Sigmoid colon (tissue), 7 donors: ENCODE measurements around the gene ABLIM2. TPM values are rescaled to one million over a fixed set of nuclear protein-coding genes. Genes with fewer than 3 reads are reported as not detected.

Experiments
- DNase-seq: peaks from one replicate; pipeline ENCODE4 v3.0.0-alpha.2; 2019
- H3K27ac ChIP-seq, 4 donors: fragments of 200-600 bp; sonication (generic); one replicate each; pipeline ENCODE4 v1.5.1; 2016 to 2019; ENCODE audit warnings: mild to moderate bottlenecking in 1 of 4
- H3K27me3 ChIP-seq, 3 donors: fragments of 200-600 bp; sonication (generic); one replicate each; pipeline ENCODE4 v1.5.1; 2019; ENCODE audit warnings: mild to moderate bottlenecking in 1 of 3
- H3K36me3 ChIP-seq, 4 donors: fragments of 200-600 bp; sonication (generic); one replicate each; pipeline ENCODE4 v1.5.1; 2016 to 2019
- H3K4me1 ChIP-seq, 4 donors: fragments of 200-600 bp; sonication (generic); one replicate each; pipeline ENCODE4 v1.5.1; 2017 to 2019
- H3K4me3 ChIP-seq, 4 donors: fragments of 200-600 bp; sonication (generic); one replicate each; pipeline ENCODE4 v1.5.1; 2017 to 2019; ENCODE audit warnings: mild to moderate bottlenecking in 2 of 4, moderate library complexity in 1 of 4
- H3K9me3 ChIP-seq, 4 donors: fragments of 200-600 bp in 3 of 4; sonication (generic) in 3 of 4; one replicate each; pipeline versions ENCODE4 v1.5.1 to v1.6.1; 2013 to 2019
- CTCF ChIP-seq, 4 experiments: fragments of 450-650 bp in 3 of 4; fragments of 200-600 bp in 1 of 4; IDR thresholded peaks; one replicate each; pipeline ENCODE4 v1.5.1; 2016 to 2019; ENCODE audit warnings: antibody characterized with exemption in 4 of 4, mild to moderate bottlenecking in 3 of 4, moderate library complexity in 2 of 4
- EP300 ChIP-seq, 4 donors: sonication (generic); formaldehyde crosslinking; IDR thresholded peaks; one replicate each; pipeline ENCODE4 v1.6.1; 2017; ENCODE audit warnings: antibody characterized with exemption in 4 of 4
- POLR2A ChIP-seq, 2 donors: fragments of 450-650 bp; IDR thresholded peaks; one replicate each; pipeline ENCODE4 v1.6.1; 2016; ENCODE audit warnings: antibody characterized with exemption in 2 of 2, mild to moderate bottlenecking in 2 of 2, moderate library complexity in 2 of 2
- POLR2AphosphoS5 ChIP-seq, 4 donors: sonication (generic); formaldehyde crosslinking; IDR thresholded peaks; one replicate each; pipeline ENCODE4 v1.6.1; 2017; ENCODE audit warnings: antibody characterized with exemption in 4 of 4
- WGBS, 2 donors: extraction: QIAGEN DNeasy Blood & Tissue Kit; methylation state at CpG; one replicate each; pipeline ENCODE4 v1.1.7; 2013; 5-methylcytosine and 5-hydroxymethylcytosine counted together
- intact Hi-C: fragments of 100-400 bp; cut with DNase I; formaldehyde crosslinking; loops from one replicate; pipeline ENCODE4 v1.15.1; 2023
- polyA plus RNA-seq, 3 donors: library from polyadenylated mRNA; stranded (reverse); fragments of 200-250 nt; gene quantifications; one replicate each; pipeline ENCODE4 v1.2.3, GENCODE V29; 2013
- total RNA-seq, 4 donors: library from RNA; depleted of rRNA; stranded (reverse); fragments of >200 nt; gene quantifications; one replicate each; pipeline ENCODE4 v1.1.0, GENCODE V29; 2016
- donor health status: healthy with polysubstance abuse.
- donor health status: Bipolar disorder and iron deficiency.
- donor health status: healthy.

ABLIM2 gene
- total and polyA plus RNA-seq, 7 donors, result 3.1 to 15.0 (median 7.4) TPM

DNA sequence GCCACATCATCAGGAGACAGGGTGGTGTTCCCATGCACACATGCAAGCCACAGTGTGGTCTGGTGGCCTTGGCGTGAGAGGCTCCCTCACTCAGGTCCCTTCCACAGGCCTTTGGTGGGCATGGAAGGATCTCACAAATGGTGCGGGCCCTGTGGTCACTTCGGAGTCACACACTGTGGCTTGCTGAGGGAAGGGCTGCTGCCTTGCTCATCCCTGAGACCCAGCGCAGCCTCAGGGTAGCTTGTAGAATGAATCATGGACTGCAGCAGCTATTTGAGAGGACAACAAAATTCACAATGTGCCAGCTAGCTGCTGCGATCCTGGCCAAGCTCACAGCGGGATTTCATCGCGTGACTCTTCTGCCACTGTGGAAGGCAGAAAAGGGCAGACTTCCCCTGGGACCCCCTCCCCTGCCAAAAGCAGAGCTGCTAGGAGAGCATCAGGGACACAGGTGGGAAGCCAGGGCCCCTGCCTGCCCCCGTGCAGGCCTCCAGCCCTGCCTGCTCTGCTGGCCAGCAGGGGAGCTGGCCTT, 106.4 kb downstream of the ABLIM2 start:
- no peak for DNase-seq
- Histone ChIP-seq H3K9me3 (peaks cover 0 to 2% (median 0%) of the 10 kb centered on the region in 4 donors), H3K27ac (no peak overlapping the region), H3K4me3 (no peak overlapping the region), H3K36me3 (no peaks in the 10 kb centered on the region), H3K27me3 (no peaks in the 10 kb centered on the region), H3K4me1 (peaks cover 0 to 12% (median 12%) of the 10 kb centered on the region in 4 donors)
- 94 to 95% methylated on average over 9 of the region's 9 CpGs for WGBS, 2 donors
- intact Hi-C loops, result loop anchor here (5.0 kb wide), 1 partner anchor 105 kb away; the partner anchor contains the start of gene ABLIM2
- TF ChIP-seq EP300 (IDR thresholded peaks at IDR 0.05) (no peak), CTCF (IDR thresholded peaks at IDR 0.05) (no peak), POLR2AphosphoS5 (IDR thresholded peaks at IDR 0.05) (no peak), POLR2A (IDR thresholded peaks at IDR 0.05) (no peak)

DNA sequence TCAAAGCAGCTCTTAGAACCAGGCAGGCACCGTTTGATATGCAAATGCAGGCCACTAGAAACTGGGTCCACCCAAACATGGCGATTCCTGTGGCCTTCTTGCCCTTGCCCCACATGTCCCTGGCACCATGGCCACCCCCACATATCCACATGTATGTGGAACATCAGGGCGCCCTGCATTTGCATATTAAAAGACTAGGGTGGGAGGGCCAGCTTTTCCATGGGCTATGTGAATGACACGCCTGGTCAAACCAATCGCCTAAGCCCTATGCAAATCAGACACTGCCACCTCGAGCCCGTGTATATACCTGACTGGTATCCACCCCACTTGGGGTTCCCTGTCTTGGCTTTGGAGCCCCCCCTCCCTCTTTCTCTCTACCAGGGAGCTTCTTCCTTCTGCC, 107.0 kb downstream of the ABLIM2 start:
- Histone ChIP-seq H3K9me3 (peaks cover 0 to 2% (median 0%) of the 10 kb centered on the region in 4 donors), H3K36me3 (no peaks in the 10 kb centered on the region), H3K4me3 (no peak overlapping the region), H3K4me1 (peaks cover 0 to 12% (median 12%) of the 10 kb centered on the region in 4 donors), H3K27ac (peak overlapping the region in 1 of 4 donors; percentile 24), H3K27me3 (no peaks in the 10 kb centered on the region)
- WGBS, 2 donors, result 74 to 88% methylated on average over 7 of the region's 7 CpGs
- intact Hi-C loops, result loop anchor here (5.0 kb wide), 1 partner anchor 106 kb away; the partner anchor contains the start of gene ABLIM2
- no peak for DNase-seq
- TF ChIP-seq POLR2A (IDR thresholded peaks at IDR 0.05), result no peak
- TF ChIP-seq CTCF (IDR thresholded peaks at IDR 0.05), result no peak
- no peak for TF ChIP-seq EP300 (IDR thresholded peaks at IDR 0.05)
- TF ChIP-seq POLR2AphosphoS5 (IDR thresholded peaks at IDR 0.05), result no peak

- intact Hi-C loops, result loop anchor here (5.0 kb wide), 1 partner anchor 107 kb away; the partner anchor contains the start of gene ABLIM2
- peak overlapping the region in 3 of 4 donors; percentile 15 to 18 (median 16) for H3K4me3 ChIP-seq
- no peaks in the 10 kb centered on the region for H3K36me3 ChIP-seq
- peaks cover 0 to 2% (median 0%) of the 10 kb centered on the region in 4 donors for H3K9me3 ChIP-seq
- peak overlapping the region; percentile 24 to 72 (median 52) for H3K27ac ChIP-seq
- DNase-seq, result peak; percentile 93
- TF ChIP-seq EP300 (IDR thresholded peaks at IDR 0.05), result no peak
- no peak for TF ChIP-seq CTCF (IDR thresholded peaks at IDR 0.05)
- no peak for TF ChIP-seq POLR2A (IDR thresholded peaks at IDR 0.05)
- TF ChIP-seq POLR2AphosphoS5 (IDR thresholded peaks at IDR 0.05), result no peak
- no peaks in the 10 kb centered on the region for H3K27me3 ChIP-seq
- 23 to 33% methylated on average over 28 of the region's 28 CpGs for WGBS, 2 donors
- peaks cover 0 to 12% (median 12%) of the 10 kb centered on the region in 4 donors for H3K4me1 ChIP-seq
Measured at GRCh38 chr4:8050555-8051206, 107.9 kb downstream of the ABLIM2 start.

- TF ChIP-seq POLR2AphosphoS5 (IDR thresholded peaks at IDR 0.05), result no peak
- TF ChIP-seq CTCF (IDR thresholded peaks at IDR 0.05), result no peak
- no peak for TF ChIP-seq POLR2A (IDR thresholded peaks at IDR 0.05)
- TF ChIP-seq EP300 (IDR thresholded peaks at IDR 0.05), result no peak
- no peaks in the 10 kb centered on the region for H3K27me3 ChIP-seq
- H3K9me3 ChIP-seq, result peaks cover 0 to 2% (median 0%) of the 10 kb centered on the region in 4 donors
- 68 to 71% methylated on average over 4 of the region's 4 CpGs for WGBS, 2 donors
- no peaks in the 10 kb centered on the region for H3K36me3 ChIP-seq
- no peak overlapping the region for H3K4me3 ChIP-seq
- DNase-seq, result no peak
- peaks cover 0 to 12% (median 12%) of the 10 kb centered on the region in 4 donors for H3K4me1 ChIP-seq
- intact Hi-C loops, result loop anchor here (5.0 kb wide), 1 partner anchor 107 kb away; the partner anchor contains the start of gene ABLIM2
- peak overlapping the region in 3 of 4 donors; percentile 24 to 72 (median 68) for H3K27ac ChIP-seq
Measured at GRCh38 chr4:8050180-8050554, 108.4 kb downstream of the ABLIM2 start.
